NK-92 treated with Interleukin-12 subunit alpha and Interleukin-12 subunit beta, amount 100 ng/mL, for 24 hours (cell line): ENCODE results near the gene SETD1A.
"Not testable (repeated sequence)": the region's sequence is repeated elsewhere in the genome, so short reads cannot be mapped to it uniquely, and the experiment has no call there.

Source experiments
- DNase-seq: peaks from one replicate; lab custom pipeline; 2025; lab: John Stamatoyannopoulos, UW

The SETD1A gene

DNA sequence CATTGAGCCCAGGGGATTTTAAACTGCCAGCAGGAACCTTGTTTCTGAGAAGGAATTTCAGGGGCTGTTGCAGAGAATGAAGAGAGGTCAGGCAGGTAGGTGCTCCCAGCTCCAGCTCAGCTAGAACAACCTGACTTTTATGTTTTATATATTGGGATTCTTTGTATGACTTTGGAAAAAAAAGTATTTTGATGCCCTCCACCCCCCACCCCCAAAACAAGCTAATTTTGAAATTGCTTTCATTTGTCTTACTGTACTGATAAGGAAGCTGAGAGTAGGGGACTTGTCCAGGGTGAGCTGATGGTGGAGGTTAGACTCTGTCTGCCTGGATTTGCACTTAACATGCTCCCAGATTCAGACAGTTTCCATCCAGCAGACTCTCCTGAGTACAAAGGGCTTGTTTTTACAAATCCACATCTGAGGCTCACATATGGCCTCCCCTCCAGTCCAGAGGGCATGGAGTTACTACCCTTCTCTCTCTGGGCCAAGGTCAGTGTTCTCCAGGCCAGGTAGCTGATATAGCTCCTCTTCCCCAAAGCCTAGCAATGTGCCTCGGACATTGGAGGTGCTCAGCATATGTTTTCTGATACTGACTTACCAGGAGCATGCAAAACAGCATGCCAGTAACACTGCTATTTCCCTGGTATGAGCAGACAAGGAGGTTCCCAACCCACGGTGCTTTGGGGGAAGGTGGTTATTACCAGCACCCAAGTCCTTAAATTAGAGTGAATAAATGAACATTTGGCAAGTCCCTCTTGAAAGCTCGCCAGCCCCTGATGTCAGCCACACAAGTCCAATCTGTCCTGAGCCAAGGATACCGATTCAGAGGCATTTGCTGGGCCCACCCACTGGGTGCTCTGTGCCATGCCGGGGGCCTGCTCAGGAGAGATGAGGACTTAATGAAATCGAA is 41.6 kb downstream of the SETD1A start:
- DNase-seq = no peak

DNA sequence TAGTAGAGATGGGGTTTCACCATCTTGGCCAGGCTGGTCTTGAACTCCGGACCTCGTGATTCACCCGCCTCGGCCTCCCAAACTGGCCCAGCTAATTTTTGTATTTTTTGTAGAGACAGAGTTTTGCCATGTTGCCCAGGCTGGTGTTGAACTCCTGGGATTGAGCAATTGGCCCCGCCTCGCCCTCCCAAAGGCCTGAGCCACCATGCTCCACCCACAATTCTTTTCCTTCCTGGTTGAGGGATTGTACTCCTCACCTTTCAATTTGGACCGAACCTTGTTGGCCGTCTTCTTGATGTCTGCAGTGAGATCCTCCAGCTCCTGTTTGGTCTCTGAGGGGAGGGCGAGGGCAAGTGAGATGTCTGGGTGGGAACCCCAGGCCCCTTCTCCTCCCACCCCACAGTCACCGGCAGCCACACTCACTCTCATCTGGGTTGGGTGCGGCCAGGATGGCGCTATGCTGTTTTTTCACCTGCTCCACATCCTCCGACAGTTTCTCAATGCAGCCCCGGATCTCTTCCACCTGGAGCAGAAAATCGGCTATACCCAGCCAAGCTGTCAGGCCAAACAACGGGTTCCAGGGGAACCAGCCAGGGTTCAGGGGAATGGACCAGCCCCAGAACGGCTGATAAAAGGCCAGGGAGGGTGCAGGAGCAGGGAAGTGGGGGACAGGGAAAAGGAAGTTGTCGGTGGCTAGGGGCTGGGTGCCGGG is 43.3 kb downstream of the SETD1A start:
- no peak for DNase-seq

DNA sequence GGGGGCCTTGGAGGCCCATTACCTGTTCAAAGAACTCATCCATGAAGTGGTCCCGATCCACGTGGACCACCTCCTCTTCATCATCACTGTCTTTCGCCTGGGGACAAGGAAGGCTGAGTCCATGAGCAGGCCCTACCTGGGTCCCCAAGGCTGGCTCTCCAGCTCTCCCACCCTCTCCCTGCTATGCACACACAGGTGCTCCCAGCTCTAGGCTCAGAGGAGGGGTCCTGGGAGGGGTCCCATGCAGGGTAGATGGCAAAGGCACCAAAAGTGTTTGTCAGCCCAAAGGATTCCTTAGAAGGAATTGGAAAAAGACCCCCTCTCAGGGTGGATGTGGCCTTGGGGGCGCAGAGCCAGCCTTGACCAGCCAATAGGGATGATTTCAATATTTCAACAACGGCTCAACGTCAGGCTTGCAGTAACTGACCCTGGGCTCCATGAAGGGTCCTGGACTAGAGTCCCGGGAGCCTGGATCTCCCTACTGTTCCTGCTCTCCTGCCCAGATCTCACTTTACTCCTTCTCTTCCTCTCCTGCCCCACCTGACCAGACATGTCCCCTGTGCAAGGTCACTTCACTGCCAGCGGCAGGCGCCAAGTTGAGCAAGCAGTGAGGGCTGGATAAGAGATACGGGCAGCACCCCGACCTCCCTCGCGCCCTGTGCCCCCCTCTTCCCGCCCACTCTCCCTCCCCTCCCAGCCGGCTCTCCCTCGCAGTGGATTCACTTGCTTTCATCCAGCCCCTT is 44.1 kb downstream of the SETD1A start:
- DNase-seq = no peak

DNA sequence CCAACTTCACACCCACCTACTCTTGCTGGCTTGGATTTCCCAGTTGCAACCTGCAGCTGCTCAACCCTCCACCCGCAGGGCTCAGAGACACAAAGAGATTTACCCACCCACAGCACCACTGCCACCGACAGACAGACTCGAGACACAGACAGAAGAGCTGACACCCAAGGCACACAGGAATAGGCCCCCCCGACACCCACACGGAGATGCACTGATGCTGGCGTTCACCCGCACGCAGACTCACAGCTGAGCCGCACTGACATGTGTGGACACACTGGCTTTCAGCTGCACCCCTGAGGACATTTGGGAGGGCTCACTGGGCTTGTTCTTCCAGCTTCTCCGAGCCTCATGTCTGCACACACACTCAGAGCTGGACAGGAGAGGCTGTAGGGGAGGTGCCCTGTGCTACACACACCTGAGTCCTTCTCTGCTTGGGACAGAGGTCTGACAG is 44.7 kb downstream of the SETD1A start:
- no peak for DNase-seq

DNA sequence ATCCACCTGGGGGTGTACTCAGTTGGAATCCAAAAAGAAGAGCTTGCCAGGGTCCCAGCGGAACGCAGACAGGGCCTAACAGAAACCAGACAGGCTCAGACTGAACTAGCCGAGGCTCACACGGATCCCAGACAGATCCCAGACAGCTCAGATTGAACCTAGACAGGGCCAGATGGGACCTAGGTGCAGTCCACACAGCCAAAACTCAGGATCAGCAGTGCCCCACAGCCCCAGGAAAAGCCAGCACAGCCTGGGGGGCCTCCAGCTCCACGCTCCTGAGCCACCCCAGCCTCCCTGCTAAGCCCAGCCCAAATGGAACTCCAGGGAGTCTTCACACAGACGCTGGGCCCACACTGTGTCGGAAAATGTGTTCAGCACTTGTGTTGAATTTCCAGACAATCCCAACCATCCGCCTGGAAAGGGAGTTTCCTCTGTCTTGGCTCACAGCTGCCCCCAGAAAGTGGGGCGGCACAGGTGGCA is 45.3 kb downstream of the SETD1A start:
- DNase-seq = no peak

DNA sequence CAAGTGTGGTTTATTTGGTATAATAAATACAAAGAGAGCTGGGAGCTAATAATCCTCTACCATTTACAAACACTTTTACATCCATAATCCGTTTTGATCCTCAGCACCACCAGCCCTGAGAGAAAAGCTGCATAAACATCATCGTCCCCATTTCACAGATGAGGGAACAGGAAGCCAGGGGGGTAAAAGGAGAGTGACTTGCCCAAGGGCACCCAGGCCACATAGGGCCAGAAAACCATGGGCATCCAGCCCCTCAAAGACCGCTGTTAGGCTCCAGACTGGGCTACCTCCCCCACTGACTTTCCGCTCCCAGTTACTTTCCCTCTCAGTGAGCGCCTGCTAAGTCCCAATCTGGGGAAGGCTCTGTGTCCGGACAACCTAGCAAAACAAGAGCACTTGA is 46.2 kb downstream of the SETD1A start:
- no peak for DNase-seq

DNA sequence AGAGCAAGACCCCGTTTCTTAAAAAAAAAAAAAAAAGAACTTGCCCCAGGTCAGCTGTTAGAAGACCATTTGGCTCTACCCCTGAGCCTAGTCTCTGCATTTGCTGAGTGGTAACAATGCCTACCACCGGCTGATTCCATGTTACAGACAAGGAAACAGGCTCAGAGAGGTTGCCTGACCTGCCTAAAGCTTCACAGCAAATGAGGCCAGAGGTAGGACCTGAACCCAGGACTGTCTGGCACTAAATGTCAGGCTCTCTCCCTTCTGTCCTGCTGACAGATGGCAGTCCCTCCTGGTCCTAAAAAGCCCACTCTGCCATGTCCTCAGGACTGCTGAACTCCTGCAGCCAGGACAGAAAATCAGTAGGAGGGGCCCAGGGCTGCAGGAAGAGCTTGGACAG is 47.1 kb downstream of the SETD1A start:
- no peak for DNase-seq

DNA sequence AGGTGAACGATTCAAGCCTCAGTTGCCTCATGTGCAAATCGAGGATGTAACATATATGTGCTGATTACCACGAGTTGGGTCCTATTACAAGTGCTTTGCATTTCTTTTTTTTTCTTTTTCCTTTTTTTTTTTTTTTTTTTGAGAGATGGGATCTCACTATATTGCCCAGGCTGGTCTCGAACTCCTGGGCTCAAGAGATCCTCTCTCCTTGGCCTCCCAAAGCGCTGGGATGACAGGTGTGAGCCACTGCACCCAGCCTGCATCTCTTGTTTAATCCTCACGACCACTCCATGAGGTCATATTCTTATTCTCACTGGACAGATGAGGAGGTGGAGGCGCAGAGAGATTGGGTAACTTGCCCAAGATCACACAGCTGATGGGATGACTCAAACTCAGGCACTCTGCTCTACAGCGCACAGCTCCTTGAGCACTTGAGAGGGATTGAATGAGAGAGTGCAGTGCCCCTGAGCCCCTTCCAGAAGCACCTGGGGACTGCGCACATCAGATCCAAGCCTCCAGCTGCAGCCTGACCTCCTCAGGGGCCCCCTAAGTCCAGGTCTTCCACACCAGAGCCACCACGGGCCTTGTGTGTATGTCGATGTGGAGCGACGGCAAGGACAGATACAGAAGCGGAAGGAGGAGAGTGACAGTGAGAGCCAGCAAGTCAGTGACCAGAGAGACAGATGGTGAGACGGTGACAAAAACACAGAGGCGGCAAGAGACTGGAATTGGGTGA is 48.0 kb downstream of the SETD1A start:
- no peak for DNase-seq

DNA sequence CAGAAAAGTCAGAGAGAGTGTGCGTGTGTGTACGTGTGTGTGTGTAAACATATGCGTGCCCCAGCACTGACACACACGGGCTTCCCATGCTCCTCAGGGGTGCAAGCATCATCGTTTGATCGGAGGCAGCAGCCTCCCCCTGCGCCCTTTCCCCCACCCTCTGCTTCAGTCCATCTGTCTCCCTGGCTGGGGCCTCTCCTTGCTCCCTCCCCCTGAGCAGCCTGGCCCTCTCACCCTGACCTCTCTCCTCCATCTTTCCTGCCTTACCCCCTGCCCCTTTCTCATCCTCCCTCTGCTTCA is 48.5 kb downstream of the SETD1A start:
- no peak for DNase-seq

DNA sequence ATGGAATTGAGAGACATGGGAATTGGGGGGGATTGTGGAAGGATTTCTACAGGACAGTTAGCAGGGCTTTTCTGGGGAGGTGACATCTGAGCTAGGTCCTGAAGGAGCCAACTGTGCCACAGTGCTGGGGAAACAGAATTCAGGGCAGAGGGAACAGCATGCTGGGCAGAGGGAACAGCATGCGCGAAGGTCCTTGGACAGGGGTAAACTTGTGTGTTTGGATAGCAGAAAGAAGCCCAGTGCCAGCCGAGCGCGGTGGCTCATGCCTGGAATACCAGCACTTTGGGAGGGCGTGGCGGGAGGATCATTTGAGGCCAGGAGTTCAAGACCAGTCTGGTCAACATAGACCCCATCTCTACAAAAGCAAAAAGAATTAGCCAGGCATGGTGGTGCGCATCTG is 49.0 kb downstream of the SETD1A start:
- no peak for DNase-seq

DNA sequence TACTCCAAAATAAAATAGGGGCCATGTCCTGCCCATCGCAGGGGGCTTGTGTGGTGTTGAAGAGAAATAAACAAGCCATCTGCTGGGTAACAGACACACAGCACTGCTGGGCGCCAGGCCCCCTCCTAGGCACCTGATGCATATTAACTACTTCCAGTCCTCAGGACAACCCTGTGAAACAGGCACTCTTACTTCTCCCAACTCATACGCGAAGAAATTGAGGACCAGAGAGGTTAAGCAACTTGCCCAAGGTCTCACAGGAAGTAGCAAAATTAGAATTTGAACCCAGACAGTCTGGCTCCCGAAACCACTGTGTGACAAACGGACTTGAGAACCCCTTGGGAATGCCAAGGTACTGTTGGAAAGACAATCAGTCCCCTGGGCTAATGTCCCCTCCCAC is 50.1 kb downstream of the SETD1A start:
- DNase-seq = no peak

DNA sequence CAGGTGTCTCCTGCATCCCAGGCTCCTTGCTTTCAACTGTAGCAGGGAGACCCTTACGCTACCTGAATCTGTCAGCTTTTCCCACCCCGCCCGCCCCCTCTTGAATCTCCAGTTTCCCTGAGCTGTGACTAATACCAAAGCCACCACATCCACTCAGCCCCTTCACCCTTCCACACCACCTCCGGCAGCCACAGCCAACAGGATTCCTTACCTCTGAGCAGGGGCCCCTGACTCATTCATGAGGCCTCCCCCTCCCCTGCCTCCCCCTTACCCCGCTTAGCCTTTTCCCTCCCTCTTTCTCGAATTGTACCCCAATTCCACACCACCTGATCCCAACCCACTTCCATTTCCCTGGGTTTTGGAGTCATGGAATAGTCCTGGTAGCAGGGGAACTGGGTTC is 50.6 kb downstream of the SETD1A start:
- DNase-seq = no peak

DNA sequence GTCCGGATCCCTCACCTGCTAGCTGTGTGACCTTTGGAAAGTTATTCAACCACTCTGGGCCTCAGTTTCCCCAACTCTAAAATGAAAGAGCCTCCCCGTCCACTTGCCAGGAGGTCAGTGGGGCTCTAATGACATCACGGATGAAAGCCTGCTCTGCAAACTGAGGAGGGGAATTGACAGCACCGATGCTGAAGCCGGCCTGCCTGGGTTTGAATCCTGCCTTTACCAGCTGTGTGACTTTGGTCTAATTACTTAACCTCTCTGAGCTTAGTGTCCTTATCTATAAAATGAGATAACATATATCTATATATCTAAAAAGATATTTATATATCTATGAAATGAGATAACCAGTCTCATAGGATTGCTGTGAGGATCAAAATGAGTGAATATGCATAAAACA is 51.0 kb downstream of the SETD1A start:
- DNase-seq = no peak

DNA sequence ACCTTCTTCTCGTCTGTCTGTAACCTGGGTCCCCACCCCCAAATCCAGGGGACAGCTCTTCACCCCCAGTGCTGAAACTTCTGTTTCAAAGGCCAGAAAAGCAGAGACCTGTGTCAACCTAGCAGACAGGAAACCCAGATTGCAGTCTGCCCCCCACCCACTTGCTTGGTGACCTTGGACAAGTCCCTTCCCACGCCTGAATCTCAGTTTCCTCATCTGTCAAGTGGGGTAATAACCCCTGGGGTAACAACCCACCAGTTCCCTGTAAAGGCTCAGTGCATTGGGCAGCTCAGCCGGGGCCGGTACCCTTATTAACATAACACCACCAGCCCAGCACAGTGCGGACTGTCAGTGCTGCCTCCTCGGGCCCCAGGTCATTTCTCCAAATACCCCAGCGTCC is 51.6 kb downstream of the SETD1A start:
- DNase-seq = no peak

DNA sequence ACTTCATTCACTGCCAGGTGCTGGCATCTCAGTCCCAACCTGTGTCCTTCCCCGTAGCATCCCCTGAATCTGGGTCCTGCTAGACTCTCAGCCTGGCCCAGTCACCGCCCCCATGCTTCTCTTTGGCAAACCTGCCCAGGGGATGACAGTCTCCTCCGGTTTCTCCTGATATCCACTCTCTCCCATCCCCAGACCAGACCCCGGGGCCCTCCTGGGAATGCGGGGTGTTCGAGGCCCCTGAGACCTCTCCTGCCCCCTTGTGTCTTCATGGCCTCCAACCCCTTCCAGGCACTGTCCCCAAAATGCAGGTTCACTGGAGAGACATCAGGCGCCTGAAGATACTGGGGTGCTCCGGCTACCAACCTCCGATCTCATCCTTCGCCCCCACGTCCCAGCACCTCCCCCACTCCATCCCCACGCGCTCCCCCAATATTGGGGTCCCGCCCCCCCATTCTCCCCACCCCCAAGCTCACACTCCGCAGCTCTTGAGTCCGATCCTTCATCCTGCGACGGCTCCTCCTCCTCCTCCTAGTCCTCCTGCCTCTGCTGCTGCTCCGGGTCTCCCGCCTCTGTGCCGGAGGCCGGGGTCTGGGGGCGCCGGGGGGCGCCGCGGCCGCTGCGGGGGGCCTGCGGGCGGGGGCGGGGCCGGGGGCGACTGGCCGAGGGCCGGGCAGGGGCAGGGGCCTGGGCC is 52.5 kb downstream of the SETD1A start:
- no peak for DNase-seq

DNA sequence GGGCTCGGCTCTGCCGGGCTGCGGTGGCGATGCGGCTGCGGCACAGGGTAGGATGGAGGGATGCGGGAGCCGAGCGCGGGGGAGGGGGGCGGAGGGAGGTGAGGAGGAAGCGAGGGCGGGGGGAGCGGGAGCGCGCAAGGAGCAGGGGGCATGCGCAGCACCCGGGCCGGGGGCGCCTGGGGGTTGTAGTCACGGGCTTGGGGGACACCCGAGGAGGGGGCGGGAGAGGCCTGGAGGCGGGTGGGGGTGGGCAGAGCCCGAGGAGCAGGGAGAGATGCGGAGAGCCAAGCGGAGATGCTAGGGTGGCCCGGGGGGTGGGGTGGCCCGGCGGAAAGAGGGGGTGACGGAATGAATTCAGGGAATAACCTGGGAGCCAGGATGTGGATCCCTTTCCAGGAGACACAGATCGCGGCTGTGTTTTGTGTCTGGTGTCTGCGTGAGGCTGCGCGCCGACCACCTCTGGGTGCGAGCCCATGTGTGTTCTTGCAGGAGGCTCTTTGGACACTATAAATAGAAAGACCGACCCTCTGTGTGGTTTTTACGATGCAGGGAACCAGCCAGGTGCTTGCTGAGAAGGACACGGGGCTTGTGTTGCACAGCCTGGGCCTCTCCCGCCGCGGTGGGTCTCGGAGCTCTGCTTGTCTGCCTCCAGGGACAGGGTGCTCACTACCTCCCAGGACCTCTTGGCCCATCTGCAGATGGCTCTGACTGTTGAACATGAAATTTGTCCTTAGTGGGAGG is 53.2 kb downstream of the SETD1A start, which contains the start of gene STX1B:
Gene STX1B (minus strand): TSS at position 54 of the 741 bp plus-strand sequence. CDS start 242 bp downstream, outside the sequence.
- no peak for DNase-seq

DNA sequence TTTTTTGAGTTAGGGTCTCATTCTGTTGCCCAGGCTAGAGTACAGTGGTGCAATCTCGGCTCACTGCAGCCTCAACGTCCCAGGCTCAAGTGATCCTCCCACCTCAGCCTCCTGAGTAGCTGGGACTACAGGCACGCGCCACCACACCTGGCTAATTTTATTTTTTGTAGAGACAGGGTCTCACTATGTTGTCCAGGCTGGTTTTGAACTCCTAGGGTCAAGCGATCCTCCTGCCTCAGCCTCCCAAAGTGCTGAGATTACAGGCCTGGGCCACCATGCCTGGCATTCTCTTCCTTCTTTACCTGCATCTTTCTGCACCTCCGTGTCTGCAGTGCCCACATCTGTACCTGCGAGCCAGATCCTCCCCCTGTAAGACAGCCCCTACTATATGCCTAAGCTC is 54.3 kb downstream of the SETD1A start:
- DNase-seq = not testable (repeated sequence)

DNA sequence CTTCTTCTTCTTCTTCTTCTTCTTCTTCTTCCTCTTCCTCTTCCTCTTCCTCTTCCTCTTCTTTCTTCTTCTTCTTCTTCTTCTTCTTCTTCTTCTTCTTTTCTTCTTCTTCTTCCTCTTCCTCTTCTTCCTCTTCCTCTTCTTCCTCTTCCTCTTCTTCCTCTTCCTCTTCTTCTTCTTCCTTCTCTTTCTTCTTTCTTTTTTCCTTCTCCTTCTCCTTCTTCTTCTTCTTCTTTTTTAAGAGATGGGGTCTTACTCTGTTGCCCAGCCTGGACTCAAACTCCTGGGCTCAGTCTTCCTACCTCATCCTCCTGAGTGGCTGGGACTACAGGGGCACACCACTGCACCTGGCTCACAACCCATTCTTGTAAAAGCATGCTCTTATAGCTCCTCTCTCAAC is 55.7 kb downstream of the SETD1A start:
- not testable (repeated sequence) for DNase-seq

DNA sequence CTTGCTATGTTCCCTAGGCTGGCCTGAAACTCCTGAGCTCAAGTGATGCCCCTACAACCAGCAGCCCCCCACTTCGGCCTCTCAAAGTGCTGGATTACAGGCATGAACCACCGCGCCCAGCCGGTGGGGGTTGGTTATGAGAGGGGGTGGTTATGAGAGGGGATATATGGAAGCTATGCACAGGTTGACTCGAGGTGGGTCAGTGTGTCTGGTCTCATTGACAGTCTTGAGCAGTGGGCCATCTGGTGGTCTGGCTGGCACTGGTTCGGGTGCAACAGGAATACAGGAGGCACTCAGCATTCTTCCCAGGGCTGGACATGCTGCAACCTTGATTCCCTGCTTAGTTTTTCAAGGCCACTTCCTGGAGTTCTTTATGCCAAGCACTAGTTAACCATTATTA is 58.5 kb downstream of the SETD1A start:
- no peak for DNase-seq

DNA sequence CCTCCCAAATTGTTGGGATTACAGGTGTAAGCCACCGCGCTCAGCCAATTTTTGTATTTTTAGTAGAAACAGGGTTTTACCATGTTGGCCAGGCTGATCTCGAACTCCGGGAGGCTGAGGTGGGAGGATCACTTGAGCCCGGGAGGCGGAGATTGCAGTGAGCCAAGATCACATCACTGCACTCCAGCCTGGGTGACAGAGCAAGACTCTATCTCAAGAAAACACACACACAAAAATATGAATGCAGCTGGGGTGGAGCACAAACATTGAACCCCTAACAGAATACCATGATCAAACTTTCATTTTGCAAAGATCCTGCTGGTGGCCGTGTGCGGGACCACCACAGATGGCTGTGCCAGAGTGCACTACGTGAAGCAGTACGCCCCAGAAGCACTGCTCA is 60.2 kb downstream of the SETD1A start:
- DNase-seq = not testable (repeated sequence)

DNA sequence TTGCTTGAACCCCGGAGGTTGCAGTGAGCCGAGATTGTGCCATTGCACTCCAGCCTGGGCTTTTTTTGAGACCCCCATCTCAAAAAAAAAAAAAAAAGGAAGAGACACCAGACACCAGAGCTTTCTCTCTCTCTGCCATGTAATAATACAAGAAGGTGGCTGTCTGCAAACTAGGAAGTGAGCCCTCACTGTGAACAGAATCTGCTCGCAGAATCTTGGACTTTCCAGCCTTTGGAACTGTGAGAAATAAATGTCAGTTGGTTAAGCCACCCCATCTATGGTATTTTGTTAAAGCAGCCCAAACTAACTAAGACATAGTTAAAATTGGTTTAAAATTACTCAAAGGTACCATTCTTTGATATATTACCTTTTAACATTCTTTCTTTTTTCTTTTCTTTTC is 63.0 kb downstream of the SETD1A start:
- DNase-seq = no peak
